GM21360 (cell line): ENCODE results near the gene SWSAP1.
"Not testable (repeated sequence)": the region's sequence is repeated elsewhere in the genome, so short reads cannot be mapped to it uniquely, and the experiment has no call there.

Experiments
- ATAC-seq: cut with Tn5 transposase; IDR thresholded peaks from one replicate; pipeline ENCODE4 v1.9.1; 2021; ENCODE audit warnings: mild to moderate bottlenecking, moderate library complexity; ENCODE audit not compliant: unreplicated experiment

SWSAP1 gene

DNA sequence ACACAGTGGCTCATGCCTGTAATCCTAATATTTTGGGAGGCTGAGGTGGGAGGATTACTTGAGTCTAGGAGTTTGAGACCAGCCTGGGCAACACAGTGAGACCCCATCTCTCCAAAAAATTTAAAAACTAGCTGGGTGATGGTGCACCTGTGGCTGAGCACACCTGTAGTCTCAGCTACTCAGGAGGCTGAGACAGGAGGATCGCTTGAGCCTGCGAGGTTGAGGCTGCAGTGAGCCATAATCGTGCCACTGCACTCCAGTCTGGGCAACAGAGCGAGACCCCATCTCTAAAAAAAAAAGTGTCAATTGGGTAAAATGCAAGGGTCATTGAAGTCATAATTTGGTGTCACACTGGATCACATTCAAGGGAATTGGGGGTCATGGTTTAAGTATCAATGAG lies 20.4 kb upstream of the SWSAP1 start:
- ATAC-seq = not testable (repeated sequence)

DNA sequence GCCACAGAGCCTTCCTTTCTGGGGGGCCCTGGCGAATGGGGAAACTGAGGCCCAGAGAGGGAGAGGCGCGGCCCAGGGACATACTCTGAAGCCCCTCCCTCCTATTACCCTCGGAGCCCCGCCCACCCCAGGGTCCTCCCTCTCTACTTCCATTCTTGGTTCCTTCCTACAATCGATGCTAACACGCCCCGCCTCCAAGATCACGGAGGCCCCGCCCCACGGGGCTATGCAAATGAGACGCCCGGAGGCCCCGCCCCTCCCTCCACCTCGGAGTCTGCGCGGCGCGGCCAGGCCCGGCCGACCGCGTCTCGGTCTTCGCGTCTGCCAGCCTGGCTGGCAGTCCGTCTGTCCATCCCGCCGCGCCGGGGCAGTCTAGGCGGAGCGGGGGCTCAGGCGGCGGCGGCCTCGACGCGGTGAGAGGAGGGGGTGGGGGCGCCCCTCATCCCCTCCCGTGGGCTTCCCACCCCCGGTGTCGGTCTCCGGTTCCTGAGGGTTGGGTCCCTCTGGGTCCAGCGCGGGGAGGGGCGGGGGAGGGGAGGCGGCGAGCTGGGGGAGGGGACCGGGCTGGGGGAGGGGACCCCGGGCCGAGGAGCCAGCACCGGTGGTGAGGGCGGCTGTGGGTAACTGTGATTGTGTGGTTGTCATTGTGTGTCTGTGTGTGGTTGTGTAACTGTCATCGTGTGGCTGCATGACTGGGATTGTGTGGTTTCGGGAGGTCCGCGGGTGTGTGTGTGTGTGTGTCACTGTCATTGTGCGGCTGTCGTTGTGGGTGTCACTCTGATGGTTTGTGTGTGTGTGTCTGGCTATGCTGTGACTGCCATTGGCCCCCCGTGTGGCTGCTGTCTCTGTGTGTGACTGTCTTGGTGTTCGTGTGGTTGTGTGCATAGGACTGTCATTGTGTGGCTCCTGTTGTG lies 19.0 kb upstream of the SWSAP1 start, which contains the start of gene PLPPR2:
Gene PLPPR2 (plus strand): TSS at position 273 of the 914 bp plus-strand sequence. CDS start 2,242 bp downstream, outside the sequence.
- no peak for ATAC-seq

DNA sequence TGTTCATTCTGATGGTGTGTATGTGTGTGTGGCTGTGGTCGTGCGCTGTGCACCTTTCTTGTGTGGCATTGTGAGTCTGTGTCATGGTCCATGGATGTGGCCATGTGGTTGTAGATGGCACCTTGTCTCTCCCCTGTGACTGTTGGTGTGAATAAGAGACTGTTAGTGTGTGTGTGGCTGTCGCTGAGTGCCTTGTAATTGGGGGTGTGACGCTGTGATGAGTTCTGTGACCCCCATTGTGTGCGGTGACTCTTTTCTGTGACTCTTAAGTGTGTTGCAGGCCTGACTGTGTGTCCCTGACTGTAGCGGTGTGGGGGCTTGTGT lies 18.4 kb upstream of the SWSAP1 start:
- no peak for ATAC-seq

DNA sequence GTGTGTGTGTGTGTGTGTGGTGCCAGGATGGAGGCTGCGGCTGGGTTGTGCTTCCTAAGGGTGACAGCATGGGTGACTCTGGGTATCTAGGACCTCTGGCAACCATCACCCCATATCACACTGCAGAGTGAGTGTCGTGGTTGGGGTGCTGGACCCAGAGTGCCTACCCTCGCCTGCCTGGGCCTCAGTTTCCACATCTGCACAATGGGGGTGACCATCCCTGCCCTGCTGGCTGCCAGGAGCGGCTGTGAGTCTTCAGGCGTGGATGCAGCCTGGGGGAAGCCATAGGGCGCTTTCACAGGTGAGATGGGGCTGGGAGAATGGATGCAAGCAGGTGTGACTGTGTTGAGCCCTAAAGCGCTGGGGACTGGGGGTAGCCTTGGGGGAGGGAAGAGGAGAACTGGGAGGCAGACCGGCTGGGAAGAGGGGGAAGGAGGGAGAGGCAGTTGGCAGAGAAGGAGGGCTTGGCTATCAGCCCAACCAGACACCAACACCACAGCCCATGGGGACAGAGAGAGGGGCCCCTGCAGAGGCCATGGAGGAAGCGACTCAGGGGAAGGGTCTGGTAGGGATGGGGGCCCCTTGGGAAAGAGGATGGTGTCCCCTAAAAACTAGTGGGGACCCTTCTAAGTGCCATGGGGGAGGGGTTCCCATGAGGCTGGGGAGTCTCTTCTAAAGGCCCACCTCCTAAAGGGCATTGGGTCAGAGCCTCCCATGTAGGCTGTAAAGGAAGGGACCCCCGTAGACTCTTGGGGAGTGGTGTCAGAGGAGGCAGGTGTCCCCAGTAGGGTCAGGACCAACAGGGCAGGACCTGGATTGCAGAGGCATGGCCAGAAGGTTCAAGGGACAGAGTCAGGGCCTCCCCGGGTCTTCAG lies 17.6 kb upstream of the SWSAP1 start:
- no peak for ATAC-seq

DNA sequence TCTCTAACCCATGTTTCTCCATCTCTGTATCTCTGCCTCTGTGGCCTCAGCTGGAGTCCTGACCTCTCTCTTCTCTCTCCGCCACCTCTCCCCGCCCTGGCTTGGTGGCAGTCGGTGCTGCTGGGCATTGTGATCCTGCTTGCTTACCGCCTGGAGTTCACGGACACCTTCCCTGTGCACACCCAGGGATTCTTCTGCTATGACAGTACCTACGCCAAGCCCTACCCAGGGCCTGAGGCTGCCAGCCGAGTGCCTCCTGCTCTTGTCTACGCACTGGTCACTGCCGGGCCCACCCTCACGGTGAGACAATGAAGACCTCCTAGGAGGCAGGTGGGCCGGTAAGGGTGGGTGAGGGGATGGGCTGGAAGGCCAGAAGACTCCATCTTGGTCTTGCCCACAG lies 15.0 kb upstream of the SWSAP1 start:
- no peak for ATAC-seq

DNA sequence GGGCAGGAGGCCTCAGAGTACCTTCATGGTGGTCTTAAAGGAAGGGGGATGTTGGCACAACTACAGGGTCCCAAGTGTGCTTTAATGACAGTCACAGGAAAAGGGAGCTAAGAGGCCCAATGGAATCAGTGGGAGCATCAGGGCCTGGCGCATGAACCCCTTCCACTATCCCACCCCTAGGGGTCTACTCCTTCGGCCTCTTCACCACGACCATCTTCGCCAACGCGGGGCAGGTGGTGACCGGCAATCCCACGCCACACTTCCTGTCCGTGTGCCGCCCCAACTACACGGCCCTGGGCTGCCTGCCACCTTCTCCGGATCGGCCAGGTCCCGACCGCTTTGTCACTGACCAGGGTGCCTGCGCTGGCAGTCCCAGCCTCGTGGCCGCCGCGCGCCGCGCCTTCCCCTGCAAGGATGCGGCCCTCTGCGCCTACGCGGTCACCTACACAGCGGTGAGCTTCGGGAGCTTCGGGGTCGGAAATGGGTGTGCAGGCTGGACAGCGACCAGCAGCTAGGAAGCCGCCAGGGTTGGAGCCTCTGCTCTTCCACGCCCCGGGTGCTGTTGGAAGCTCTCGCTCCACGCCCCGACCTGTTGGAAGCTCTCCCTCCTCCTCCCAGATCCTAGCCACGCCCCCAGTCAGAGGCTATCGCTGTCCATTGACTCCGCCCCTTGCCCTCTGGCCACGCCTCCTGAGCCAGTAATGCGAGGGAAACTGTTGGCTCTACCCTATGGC lies 13.3 kb upstream of the SWSAP1 start:
- no peak for ATAC-seq

DNA sequence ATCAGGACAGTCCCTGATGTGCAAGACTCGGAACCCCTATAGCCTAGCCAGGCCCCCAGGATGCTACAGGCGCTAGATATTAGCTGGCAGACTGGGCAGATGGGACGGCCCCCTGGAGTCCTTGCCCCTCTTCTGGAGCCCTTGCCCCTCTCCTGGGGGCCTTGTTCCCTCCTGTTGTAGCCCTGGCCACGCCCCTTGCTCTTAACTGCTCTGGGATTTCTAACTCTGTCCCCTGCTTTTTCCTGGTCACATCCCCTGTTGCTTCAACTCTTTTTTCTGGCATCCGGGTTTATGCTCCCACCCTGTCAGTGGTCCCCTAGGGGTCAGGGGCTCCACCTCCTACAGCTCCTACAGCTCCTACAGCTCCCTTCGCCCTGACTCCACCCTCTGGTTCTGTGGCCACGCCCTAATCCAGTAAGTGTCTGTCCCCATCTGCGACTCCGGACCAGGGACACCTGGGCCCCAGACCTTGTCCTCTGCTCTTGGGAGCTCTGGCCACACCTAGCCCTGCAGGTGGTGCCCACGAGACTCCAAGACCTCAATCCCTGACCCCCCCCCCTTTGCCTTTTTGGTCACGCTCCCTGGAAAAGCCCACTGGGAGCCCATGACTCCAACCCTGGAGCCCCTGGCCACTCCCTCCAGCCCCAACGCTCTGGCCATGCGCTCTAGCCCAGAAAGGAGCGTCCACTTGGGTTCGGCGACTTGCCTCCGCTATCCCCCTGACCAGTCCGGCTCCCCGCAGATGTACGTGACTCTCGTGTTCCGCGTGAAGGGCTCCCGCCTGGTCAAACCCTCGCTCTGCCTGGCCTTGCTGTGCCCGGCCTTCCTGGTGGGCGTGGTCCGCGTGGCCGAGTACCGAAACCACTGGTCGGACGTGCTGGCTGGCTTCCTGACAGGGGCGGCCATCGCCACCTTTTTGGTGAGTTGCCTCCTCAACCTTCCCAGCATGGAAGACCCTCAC lies 12.4 kb upstream of the SWSAP1 start:
- ATAC-seq = no peak

DNA sequence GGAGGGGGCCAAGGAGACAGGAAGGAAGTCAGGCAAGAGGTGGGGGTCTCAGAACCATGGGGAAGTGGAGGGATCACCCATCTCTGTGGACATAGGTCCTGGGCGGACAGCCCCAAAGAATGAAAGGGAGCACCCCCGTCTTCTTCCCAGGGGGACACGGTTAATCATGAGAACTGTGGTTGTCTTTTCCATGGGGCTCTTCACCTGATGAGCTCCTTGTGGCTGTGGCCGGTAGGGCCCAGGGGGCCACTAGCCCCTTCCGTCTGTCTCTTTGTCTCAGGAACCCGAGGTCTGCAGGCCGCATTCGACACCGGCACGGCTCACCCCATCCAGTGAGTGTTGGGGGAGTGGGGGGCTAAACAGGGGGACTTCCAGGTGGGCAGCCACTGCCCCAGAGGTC lies 10.6 kb upstream of the SWSAP1 start:
- no peak for ATAC-seq

DNA sequence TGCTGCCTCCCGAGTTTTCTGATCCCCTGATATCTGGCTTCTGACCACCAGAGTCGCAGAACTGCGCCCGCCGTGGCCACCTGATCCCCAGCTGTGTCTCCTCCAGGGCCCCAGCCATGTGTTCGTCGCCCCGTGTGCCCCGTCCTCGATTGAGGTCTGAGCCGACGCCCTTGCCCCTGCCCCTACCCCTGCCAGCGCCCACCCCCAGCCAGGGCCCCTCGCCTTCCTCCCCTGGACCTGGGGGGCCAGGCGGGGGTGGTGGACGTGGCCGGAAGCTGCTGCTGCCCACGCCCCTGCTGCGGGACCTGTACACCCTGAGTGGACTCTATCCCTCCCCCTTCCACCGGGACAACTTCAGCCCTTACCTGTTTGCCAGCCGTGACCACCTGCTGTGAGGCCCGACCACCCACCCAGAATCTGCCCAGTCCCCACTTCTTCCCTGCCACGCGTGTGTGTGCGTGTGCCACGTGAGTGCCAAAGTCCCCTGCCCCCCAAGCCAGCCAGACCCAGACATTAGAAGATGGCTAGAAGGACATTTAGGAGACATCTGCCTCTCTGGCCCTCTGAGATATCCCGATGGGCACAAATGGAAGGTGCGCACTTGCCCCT lies 10.1 kb upstream of the SWSAP1 start:
- ATAC-seq = no peak

DNA sequence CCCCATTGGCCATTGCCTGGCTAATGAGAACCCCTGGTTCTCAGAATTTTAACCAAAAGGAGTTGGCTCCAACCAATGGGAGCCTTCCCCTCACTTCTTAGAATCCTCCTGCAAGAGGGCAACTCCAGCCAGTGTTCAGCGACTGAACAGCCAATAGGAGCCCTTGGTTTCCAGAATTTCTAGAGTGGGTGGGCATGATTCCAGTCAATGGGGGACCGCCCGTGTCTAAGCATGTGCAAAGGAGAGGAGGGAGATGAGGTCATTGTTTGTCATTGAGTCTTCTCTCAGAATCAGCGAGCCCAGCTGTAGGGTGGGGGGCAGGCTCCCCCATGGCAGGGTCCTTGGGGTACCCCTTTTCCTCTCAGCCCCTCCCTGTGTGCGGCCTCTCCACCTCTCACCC lies 9.5 kb upstream of the SWSAP1 start:
- ATAC-seq = no peak

DNA sequence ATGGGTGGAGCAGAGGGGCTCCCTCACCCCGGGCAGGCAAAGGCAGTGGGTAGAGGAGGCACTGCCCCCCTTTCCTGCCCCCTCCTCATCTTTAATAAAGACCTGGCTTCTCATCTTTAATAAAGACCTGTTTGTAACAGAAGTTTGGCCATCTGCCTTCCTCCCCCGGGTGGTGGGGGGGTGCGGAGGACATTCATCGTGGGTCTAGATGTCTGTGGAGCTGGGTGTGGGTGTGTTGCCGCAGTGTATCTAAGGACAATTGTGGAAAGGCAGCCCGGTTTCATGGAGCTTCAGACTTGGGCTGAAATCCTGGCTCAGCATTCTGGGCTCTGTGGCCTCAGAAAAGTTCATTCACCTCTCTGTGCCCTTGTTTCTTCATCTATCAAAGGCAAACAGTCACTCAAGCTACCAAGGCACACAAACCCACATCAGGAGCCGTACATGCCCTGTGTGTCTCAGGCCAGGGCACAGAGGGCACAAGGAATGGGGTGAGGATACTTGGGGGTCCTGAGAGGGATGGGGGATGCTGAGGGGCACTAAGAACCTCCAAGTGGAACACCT lies 8.8 kb upstream of the SWSAP1 start:
- no peak for ATAC-seq

DNA sequence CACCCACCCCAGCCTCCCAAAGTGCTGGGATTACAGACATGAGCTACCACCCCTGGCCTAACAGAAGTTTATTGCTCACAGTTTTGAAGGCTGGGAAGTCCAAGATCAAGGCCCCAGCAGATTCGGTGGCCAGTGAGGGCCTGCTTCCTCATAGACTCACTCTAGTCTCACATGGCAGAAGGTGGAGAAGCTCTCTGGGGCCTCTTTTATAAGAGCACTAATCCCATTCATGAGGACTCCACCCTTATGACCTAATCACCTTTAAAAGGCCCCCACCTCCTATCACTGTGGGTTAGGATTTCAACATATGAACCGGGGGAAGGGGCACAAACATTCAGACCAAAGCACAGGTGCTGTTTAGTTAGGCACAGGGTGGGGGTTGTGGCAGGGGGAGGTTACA lies 6.9 kb upstream of the SWSAP1 start:
- ATAC-seq = no peak

DNA sequence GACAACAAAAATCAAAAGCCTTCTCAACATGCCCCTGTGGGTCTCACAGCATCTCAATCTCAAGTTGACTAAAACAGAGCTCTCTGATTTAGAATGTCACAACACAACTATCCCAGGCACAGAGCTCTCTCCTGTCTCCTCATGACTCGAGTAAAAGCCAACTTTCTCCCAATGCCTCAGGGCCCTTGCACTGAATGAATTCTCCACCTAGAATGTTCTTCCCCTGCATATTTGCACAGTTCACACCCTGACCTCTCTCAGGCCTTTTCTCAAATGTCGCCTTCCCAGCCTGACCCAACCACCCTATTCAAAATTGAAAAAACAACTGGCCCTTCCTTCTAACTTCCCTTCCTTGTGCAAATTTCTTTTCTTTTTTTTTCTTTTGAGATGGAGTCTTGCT lies 3.7 kb upstream of the SWSAP1 start:
- ATAC-seq = no peak

DNA sequence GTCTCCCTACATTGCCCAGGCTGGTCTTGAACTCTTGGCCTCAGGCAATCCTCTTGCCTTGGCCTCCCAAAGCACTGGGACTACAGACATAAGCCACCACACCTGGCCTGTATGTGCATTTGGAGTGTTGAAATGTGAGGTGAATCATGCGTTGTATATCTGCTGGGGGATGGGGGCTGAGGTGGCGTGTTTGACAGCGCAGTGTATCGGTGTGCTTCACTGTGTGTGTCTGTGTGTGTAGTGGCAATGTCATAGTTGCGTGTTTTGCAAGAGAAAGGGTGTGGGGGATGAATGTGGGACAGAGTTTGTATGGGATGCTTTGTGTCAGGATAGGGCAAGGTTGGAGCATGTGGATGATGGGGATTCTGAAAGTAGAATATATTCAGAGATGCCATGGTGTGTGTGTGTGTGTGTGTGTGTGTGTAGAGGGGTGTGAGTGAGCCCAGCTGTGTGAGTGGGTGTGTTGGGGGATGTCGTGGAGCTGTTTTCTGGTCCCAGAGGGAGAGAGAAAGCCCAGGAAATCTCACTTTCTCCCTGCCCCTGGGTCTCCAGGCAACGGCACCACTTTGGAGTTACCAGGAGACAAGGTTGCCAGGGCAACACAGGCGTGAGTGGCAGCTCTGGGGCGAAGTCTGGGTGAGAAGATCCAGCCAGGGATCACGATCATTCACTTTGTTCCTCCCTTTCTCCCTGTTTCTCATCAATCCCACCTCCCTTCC lies 1.1 kb upstream of the SWSAP1 start:
- ATAC-seq = no peak

DNA sequence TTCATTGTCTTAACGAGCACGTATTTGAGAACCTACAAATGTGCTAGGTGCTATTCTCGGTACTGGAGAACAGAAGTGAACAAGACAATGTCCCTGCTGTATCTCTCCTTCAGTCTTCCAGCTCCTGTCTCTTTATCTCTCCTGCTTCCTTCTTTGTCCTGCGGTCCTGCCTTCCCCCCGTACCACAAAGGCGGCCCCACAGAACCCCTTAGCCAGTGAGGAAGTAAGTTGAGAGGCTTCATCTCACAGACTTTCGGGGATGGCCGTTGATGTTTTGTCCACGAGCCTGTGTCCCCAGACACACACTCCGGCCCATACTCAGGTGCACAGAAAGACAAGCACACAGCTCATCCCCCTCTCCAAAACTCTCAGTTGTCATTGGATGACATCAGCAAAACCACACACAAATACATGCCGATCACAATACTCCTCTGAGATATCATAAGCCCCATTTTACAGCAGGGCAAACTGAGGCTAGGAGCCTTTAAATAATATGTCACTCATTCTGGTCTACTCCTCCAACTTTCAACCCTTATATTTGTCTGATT lies 507 bp upstream of the SWSAP1 start:
- ATAC-seq = no peak

DNA sequence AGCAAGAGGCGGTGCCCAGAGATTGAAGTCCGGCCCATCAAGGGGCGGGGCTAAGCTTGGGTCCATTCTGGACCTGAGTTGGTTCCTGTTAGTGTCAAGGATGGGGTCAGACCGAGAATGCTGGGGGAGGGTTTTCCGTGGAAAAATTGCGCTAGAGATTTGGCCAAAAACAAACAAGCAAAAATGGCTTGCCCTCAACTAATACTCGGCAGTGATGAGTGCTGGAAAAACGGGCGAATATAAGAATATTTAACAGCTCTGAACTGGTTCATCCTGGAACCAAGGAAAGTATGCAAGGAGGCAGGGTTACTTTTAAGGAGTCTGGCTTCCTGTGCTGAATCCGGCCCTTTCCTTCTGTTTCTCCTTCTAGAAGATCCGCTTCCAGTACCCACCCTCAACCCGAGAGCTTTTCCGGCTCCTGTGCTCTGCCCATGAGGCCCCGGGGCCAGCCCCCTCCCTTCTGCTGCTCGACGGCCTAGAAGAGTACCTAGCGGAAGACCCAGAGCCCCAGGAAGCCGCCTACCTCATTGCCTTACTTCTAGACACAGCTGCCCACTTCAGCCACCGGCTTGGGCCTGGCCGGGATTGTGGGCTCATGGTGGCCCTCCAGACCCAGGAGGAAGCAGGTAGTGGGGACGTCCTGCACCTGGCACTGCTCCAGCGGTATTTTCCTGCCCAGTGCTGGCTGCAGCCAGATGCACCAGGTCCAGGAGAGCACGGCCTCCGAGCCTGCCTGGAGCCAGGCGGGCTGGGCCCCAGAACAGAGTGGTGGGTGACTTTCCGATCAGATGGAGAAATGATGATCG lies 880 bp downstream of the SWSAP1 start:
- no peak for ATAC-seq

DNA sequence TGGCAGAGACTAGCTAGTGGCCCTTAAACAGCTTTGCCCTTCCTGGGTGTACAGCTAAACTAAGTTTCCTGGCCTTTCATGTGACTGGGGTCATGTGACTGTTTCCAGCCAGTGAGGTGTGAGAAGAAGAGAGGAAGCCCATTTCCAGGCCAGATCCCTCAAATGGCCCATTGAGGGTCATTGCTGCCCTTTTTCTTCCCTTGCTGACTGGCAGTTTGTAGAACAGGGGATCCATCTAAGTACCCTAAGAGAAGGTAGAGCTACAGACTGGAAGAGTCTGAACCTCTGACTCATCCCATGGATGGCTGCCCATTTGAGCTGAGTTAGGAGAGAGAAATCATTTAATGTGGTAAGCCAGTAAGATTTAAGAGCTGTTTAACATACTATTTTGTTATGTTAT lies 2.8 kb downstream of the SWSAP1 start:
- no peak for ATAC-seq

DNA sequence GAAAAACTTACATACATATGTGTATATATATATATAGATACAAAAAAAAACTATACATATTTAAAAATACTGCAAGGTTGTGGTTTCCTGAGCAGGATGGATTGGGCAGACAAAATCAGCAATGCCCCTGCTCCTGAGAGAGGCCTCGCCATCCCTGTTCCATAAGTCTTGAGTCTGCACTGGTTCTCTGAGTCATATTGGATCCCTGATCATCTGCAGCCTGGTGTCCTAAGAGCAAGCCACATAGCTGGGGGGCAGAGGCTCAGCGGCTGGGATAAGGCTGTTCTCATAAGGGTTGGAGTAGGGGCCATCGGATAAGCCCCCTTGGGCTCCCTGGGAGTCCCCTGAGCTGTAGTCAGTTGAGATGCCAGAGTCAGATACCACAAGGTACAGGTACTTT lies 3.3 kb downstream of the SWSAP1 start:
- no peak for ATAC-seq
